ENCODE results near the gene LIX1L. TPM values are rescaled to one million over a fixed set of nuclear protein-coding genes. Genes with fewer than 3 reads are reported as not detected.

The LIX1L gene
- total and polyA plus RNA-seq, 2 of the 13 experiments (the other 11 are each of a cell fraction or from before 2014, with no cell fraction given), result 8.1 to 24.9 TPM

GRCh38 chr1:145926686-145927062 is 31.1 kb downstream of the LIX1L start:
- intact Hi-C loops (cut with micrococcal nuclease; ENCODE audit: unreplicated experiment) (loop anchor here (2.0 to 5.0 kb wide), 2 partner anchors 34 to 38 kb away; partner anchors contain the start of genes ANKRD34A and POLR3GL), in situ Hi-C loops (cut with HindIII; ENCODE audit: extremely low pct_ligation_motif_present, low pct_unique_long_range_greater_than_20kb) (loop anchor here (5.0 kb wide), 2 partner anchors 36 to 39 kb away; partner anchors contain the start of genes ANKRD34A, ANKRD35 and POLR3GL)
- Histone ChIP-seq H3K9me3 (ENCODE audit: low read length) (no peaks in the 10 kb centered on the region), H3K9ac (ENCODE audit: insufficient read depth, low read depth, low read length) (peak overlapping the region; percentile 96), H2AFZ (ENCODE audit: low read length) (no peak overlapping the region), H3K27ac (ENCODE audit: extremely low read length, insufficient read depth, low read length) (peak overlapping the region; percentile 88), H3K4me3 (replicated peaks in 1 of 3; ENCODE audit: insufficient read depth in 1 of 3, low read depth in 2 of 3, low read length in 3 of 3) (peak overlapping the region; percentile 77 to 95 (median 83)), H3K4me1 (ENCODE audit: insufficient read depth, low read length) (peaks cover 17% of the 10 kb centered on the region), H3K36me3 (replicated peaks in 1 of 2; ENCODE audit: control insufficient read depth in 1 of 2, insufficient read depth in 2 of 2, low read length in 2 of 2) (no peaks in the 10 kb centered on the region; a peak in 4 of 5 replicates), H3K79me2 (ENCODE audit: insufficient read depth, low read length) (peaks cover 15% of the 10 kb centered on the region), H3K4me2 (ENCODE audit: low read depth, low read length) (peak overlapping the region; percentile 82), H3K27me3 (ENCODE audit: control insufficient read depth in 1 of 2, insufficient read depth in 2 of 2, low read length in 2 of 2) (no peaks in the 10 kb centered on the region; a peak in 1 of 5 replicates), H4K20me1 (ENCODE audit: insufficient read depth, low read length) (no peaks in the 10 kb centered on the region)
- no peak for DNase-seq (ENCODE audit: low spot score)
- TSS peak; percentile 82 for BruUV-seq (replicated peaks)
- TF ChIP-seq, protein P1, sequence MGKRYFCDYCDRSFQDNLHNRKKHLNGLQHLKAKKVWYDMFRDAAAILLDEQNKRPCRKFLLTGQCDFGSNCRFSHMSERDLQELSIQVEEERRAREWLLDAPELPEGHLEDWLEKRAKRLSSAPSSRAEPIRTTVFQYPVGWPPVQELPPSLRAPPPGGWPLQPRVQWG (CRISPR knock-in tag; IDR thresholded peaks at IDR 0.05; ENCODE audit: borderline replicate concordance, low read depth), result no peak
- TF ChIP-seq CCDC6 (CRISPR knock-in tag; IDR thresholded peaks at IDR 0.05) (0 out of 2 replicates have a peak, but pooled peaks have one; percentile 5), SIX4 (CRISPR knock-in tag; IDR thresholded peaks at IDR 0.05) (0 out of 2 replicates have a peak, but pooled peaks have one; percentile 4), ZNF10 (CRISPR knock-in tag; IDR thresholded peaks at IDR 0.05; ENCODE audit: borderline replicate concordance, low read depth) (no peak), ZNF572 (CRISPR knock-in tag; IDR thresholded peaks at IDR 0.05) (0 out of 2 replicates have a peak, but pooled peaks have one; percentile 13)
- TF ChIP-seq, protein P2, sequence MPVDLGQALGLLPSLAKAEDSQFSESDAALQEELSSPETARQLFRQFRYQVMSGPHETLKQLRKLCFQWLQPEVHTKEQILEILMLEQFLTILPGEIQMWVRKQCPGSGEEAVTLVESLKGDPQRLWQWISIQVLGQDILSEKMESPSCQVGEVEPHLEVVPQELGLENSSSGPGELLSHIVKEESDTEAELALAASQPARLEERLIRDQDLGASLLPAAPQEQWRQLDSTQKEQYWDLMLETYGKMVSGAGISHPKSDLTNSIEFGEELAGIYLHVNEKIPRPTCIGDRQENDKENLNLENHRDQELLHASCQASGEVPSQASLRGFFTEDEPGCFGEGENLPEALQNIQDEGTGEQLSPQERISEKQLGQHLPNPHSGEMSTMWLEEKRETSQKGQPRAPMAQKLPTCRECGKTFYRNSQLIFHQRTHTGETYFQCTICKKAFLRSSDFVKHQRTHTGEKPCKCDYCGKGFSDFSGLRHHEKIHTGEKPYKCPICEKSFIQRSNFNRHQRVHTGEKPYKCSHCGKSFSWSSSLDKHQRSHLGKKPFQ (CRISPR knock-in tag; IDR thresholded peaks at IDR 0.05; ENCODE audit: insufficient replicate concordance), result peak; percentile 1
- FAIRE-seq, result no peak
- ChIA-PET CTCF (ENCODE audit: low intra/inter-chr PET ratio, low total read pairs) (interaction anchor here (1.6 kb wide), 1 partner anchor 35 kb away, joined by 9 read pairs; no protein-coding TSS in a partner anchor), POLR2A (interaction anchor here (0.9 to 5.6 kb wide), 19 partner anchors 8 to 124 kb away, joined by 3 to 84 read pairs (median 10); partner anchors contain the start of genes ANKRD34A, LIX1L, NUDT17 and PEX11B)
- 20% methylated on average over 19 of the region's 19 CpGs for WGBS (ENCODE audit: low lambda C conversion rate)
- peak; percentile 14; the same call in 2 of the 3 replicates for ATAC-seq

Data from HepG2 (cell line).